Measurements from ENCODE around the gene OSBPL6. TPM values are rescaled to one million over a fixed set of nuclear protein-coding genes. Genes with fewer than 3 reads are reported as not detected.

The OSBPL6 gene
- total and polyA plus RNA-seq, 9 of the 15 experiments (the other 6 are each of a cell fraction or from before 2014, with no cell fraction given), result 3.4 to 12.7 (median 9.3) TPM

DNA sequence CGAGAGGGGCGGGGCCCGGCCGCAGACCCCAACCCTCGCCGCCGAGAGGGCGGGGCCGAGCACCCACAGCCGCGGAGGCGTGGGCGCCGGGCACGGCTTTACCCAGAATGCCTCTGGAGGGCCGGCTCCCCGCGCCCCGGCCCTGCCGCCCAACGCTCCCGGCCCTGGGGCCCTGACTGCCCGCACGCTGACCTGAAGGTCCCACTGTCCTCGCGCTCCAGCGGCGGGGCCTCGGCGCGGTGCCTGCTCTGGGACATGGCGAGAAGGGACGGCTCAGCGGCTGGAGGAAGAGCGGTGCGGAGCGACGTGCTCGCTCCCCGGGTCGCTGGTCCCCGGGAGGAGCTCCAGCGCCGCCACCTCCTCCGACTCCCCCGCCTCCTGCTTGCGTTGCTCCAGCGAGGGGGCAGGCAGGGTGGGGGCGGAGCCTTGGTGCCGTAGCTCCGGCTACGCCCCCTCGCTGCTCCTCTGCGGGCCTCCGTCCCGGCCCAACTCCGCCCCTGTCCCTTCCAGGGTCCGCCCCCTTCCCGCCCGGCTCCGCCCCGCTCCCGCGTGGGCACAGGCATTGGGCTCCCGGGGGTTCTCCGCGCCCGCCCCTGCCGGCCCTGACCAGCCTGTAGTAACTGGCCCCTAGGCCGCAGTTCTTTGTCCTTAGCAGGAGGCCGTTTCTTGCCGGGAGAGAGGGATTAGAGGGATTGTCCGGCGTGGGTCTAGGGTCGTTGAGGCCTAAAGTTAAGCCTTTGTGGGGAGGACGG is 256.6 kb downstream of the OSBPL6 start, which contains the start of the genes PJVK and PRKRA (continued):
- peak; percentile 57 for TF ChIP-seq KLF13 (tag; IDR thresholded peaks at IDR 0.05; ENCODE audit: borderline replicate concordance, low read depth)
- TF ChIP-seq SIN3A (IDR thresholded peaks at IDR 0.05; ENCODE audit: borderline replicate concordance in 2 of 2, control insufficient read depth in 1 of 2, low read depth in 2 of 2, low read length in 2 of 2), result peak; percentile 24 to 86; a peak in 2 of 4 replicates
- peak; percentile 78 for TF ChIP-seq MYC (IDR thresholded peaks at IDR 0.05; ENCODE audit: low read depth, low read length)
- TF ChIP-seq MYC (CRISPR knock-in tag; IDR thresholded peaks at IDR 0.05; ENCODE audit: borderline replicate concordance, low read depth), result no peak
- 0 out of 2 replicates have a peak, but pooled peaks have one; percentile 14 for TF ChIP-seq GATAD2A (IDR thresholded peaks at IDR 0.05)
- TF ChIP-seq, protein P1, sequence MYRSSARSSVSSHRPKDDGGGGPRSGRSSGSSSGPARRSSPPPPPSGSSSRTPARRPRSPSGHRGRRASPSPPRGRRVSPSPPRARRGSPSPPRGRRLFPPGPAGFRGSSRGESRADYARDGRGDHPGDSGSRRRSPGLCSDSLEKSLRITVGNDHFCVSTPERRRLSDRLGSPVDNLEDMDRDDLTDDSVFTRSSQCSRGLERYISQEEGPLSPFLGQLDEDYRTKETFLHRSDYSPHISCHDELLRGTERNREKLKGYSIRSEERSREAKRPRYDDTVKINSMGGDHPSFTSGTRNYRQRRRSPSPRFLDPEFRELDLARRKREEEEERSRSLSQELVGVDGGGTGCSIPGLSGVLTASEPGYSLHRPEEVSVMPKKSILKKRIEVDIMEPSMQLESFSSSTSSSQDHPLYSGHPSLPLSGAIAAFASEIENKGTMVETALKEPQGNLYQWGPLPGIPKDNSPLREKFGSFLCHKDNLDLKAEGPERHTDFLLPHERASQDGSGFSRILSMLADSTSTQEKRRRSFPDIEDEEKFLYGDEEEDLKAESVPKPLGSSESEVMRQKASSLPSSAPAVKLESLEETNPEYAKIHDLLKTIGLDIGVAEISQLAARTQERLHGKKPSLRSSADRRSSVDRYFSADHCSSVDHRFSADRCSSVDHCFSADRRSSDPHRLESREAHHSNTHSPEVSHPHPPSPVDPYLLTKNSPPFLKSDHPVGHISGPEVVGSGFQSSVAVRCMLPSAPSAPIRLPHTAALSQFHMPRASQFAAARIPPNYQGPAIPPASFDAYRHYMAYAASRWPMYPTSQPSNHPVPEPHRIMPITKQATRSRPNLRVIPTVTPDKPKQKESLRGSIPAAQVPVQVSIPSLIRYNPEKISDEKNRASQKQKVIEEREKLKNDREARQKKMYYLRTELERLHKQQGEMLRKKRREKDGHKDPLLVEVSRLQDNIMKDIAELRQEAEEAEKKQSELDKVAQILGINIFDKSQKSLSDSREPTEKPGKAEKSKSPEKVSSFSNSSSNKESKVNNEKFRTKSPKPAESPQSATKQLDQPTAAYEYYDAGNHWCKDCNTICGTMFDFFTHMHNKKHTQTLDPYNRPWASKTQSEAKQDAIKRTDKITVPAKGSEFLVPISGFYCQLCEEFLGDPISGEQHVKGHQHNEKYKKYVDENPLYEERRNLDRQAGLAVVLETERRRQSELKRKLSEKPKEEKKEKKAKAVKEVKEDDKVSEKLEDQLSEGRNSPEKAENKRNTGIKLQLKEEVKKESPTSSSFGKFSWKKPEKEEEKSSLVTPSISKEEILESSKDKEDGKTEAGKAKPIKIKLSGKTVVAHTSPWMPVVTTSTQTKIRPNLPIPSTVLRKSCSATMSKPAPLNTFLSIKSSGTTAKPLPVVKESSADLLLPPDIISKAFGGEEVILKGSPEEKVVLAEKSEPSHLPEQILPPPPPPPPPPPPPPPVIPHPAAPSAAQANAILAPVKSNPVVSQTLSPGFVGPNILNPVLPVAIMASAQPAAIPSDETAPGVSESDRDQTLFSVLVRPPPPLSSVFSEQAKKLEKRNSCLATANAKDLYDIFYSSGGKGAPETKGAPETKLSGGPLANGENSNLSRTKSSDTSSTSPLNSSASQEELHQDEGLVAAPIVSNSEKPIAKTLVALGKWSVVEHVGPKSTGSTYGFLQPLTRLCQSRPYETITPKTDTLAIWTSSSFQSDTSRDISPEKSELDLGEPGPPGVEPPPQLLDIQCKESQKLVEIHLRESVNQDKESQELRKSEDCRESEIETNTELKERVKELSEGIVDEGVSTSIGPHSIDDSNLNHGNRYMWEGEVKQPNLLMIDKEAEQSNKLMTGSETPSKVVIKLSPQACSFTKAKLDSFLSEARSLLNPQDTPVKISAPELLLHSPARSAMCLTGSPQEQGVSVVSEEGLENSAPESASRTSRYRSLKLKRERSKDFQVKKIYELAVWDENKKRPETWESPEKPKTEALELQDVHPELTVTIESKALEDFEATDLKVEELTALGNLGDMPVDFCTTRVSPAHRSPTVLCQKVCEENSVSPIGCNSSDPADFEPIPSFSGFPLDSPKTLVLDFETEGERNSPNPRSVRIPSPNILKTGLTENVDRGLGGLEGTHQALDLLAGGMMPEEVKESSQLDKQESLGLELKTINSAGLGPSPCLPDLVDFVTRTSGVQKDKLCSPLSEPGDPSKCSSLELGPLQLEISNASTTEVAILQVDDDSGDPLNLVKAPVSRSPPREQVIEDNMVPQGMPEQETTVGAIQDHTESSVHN (IDR thresholded peaks at IDR 0.05; ENCODE audit: borderline replicate concordance in 1 of 2, low read depth in 1 of 2), result no peak
- TF ChIP-seq TBL1XR1 (IDR thresholded peaks at IDR 0.05; ENCODE audit: low read length in 2 of 2), result peak in 1 of 2 experiments; percentile 18; a peak in 1 of 4 replicates
- peak; percentile 95 for TF ChIP-seq HNRNPL (IDR thresholded peaks at IDR 0.05; ENCODE audit: low read depth, low read length)
- no peak for TF ChIP-seq ASH1L (IDR thresholded peaks at IDR 0.05; ENCODE audit: borderline replicate concordance, low read depth, partially characterized antibody)
- TF ChIP-seq ZNF655 (CRISPR knock-in tag; IDR thresholded peaks at IDR 0.05), result no peak
- no peak for TF ChIP-seq POU5F1 (IDR thresholded peaks at IDR 0.05; ENCODE audit: borderline replicate concordance, low read depth, low read length, partially characterized antibody)
- TF ChIP-seq E2F6 (IDR thresholded peaks at IDR 0.05; ENCODE audit: borderline replicate concordance in 1 of 2, extremely low read depth in 1 of 2, insufficient read depth in 1 of 2, insufficient read length in 1 of 2, low read depth in 1 of 2, low read length in 1 of 2, poor library complexity in 1 of 2, severe bottlenecking in 1 of 2), result peak; percentile 21 to 68
- peak; percentile 10 for TF ChIP-seq RBM25 (IDR thresholded peaks at IDR 0.05; ENCODE audit: low read depth, low read length, severe bottlenecking)
- TF ChIP-seq HLTF (IDR thresholded peaks at IDR 0.05), result no peak
- peak; percentile 88 for TF ChIP-seq KDM5B (IDR thresholded peaks at IDR 0.05; ENCODE audit: insufficient replicate concordance, low read depth, low read length)
